ENCODE measurements around the gene GALNT14. TPM values are rescaled to one million over a fixed set of nuclear protein-coding genes. Genes with fewer than 3 reads are reported as not detected.

GALNT14 gene
- total RNA-seq, 3 donors from 2014 or later (not counting 1 experiment from before 2014, with no cell fraction given) = 0.68 TPM; not detected in 2

DNA sequence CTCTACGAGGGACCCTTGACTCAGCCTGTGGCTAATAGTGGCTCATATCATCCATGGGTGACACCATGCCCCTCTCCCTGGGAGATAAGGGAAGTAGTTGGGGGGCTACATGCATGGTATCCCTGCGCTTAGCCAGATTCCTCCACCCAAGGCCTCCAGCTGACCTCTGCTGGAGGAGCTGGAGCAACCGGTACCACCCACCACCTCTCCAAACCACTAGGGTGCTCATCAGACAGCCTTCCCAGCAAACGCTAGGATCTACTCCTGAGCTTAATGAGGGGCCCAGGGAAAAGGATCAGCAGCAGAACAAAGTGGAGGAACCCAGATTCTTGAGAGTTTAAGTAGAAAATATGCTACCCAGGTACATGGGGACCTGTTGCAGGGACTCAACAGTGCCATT lies 255.1 kb downstream of the GALNT14 start:
- intact Hi-C loops (cut with micrococcal nuclease) = no loop called here
- Histone ChIP-seq H3K4me3 (ENCODE audit: low read length) (no peak overlapping the region), H3K27me3 (ENCODE audit: control insufficient read depth, insufficient read depth, low read length) (no peaks in the 10 kb centered on the region), H3K27ac (ENCODE audit: low read length) (no peak overlapping the region), H3K9me3 (ENCODE audit: control insufficient read depth, insufficient read depth, low read length) (no peaks in the 10 kb centered on the region), H3K36me3 (ENCODE audit: control insufficient read depth, insufficient read depth, low read length) (no peaks in the 10 kb centered on the region), H3K4me1 (ENCODE audit: control insufficient read depth, insufficient read depth, low read length) (no peaks in the 10 kb centered on the region)
- Mint-ChIP-seq H3K4me3 (no peak overlapping the region), H3K27me3 (ENCODE audit: low read depth in 2 of 2) (peaks cover 15 to 23% of the 10 kb centered on the region in 2 donors), H3K4me1 (no peaks in the 10 kb centered on the region), H3K36me3 (no peaks in the 10 kb centered on the region), H3K9me3 (no peaks in the 10 kb centered on the region), H3K27ac (no peak overlapping the region)
- no peak for DNase-seq
- 98% methylated on average over 4 of the region's 4 CpGs for WGBS (ENCODE audit: insufficient coverage)
- TF ChIP-seq, protein P1, sequence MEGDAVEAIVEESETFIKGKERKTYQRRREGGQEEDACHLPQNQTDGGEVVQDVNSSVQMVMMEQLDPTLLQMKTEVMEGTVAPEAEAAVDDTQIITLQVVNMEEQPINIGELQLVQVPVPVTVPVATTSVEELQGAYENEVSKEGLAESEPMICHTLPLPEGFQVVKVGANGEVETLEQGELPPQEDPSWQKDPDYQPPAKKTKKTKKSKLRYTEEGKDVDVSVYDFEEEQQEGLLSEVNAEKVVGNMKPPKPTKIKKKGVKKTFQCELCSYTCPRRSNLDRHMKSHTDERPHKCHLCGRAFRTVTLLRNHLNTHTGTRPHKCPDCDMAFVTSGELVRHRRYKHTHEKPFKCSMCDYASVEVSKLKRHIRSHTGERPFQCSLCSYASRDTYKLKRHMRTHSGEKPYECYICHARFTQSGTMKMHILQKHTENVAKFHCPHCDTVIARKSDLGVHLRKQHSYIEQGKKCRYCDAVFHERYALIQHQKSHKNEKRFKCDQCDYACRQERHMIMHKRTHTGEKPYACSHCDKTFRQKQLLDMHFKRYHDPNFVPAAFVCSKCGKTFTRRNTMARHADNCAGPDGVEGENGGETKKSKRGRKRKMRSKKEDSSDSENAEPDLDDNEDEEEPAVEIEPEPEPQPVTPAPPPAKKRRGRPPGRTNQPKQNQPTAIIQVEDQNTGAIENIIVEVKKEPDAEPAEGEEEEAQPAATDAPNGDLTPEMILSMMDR (IDR thresholded peaks at IDR 0.05) = no peak
- no peak for ATAC-seq

DNA sequence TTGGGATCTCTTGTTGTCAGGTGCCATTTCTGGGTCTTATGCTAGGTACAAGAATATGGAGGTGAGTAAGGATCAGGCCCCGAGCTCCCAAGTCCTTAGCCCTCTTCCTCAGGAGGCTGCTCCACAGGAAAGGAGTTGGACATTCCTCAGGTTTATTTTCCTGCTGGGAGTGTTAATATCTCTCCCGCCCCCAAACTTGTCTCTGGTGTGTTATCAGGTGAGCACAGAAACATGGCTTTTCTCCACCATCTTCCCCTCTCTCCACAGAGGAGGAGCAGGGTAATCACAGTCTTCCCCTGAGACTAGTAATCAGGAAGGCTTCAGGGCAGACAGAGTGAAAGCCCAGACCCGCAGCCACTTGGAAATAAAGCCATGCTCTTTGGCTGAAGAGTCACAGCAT lies 257.7 kb downstream of the GALNT14 start:
- no peak overlapping the region for H3K27ac Mint-ChIP-seq
- Histone ChIP-seq H3K27ac (ENCODE audit: low read length) (no peak overlapping the region), H3K9me3 (ENCODE audit: control insufficient read depth, insufficient read depth, low read length) (no peaks in the 10 kb centered on the region), H3K4me1 (ENCODE audit: control insufficient read depth, insufficient read depth, low read length) (no peaks in the 10 kb centered on the region), H3K4me3 (ENCODE audit: low read length) (no peak overlapping the region), H3K27me3 (ENCODE audit: control insufficient read depth, insufficient read depth, low read length) (no peaks in the 10 kb centered on the region), H3K36me3 (ENCODE audit: control insufficient read depth, insufficient read depth, low read length) (no peaks in the 10 kb centered on the region)
- DNase-seq (no peak), ATAC-seq (no peak)
- H3K27me3 Mint-ChIP-seq (ENCODE audit: low read depth in 2 of 2) = peaks cover 21 to 44% of the 10 kb centered on the region in 2 donors
- H3K4me3 Mint-ChIP-seq = no peak overlapping the region
- H3K4me1 Mint-ChIP-seq = no peaks in the 10 kb centered on the region
- no peaks in the 10 kb centered on the region for H3K36me3 Mint-ChIP-seq
- WGBS (ENCODE audit: insufficient coverage) = 84% methylated on average over 3 of the region's 3 CpGs
- no peaks in the 10 kb centered on the region for H3K9me3 Mint-ChIP-seq
- intact Hi-C loops (cut with micrococcal nuclease) = no loop called here
- TF ChIP-seq, protein P1 (IDR thresholded peaks at IDR 0.05) = no peak

DNA sequence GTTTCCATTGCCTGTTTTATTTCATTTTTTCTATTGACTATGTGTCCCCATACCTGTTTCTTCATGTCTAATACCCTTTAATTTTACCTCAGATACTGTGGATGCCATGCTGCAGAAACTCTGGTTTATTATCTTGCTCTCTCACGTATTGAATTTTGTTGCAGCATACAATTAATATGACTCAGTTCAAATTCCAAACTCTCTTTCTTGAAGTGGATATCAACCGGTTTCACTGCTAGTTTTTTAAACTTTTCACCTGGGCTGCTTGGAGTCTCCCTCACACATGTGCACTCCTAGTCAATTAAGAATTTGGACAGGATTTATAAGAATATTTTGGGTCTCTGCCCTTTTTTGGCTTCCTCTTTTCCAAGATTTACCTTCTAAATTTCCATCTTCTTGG lies 260.4 kb downstream of the GALNT14 start:
- Mint-ChIP-seq H3K9me3 (no peaks in the 10 kb centered on the region), H3K27ac (no peak overlapping the region), H3K27me3 (ENCODE audit: low read depth in 2 of 2) (peaks cover 22 to 61% of the 10 kb centered on the region in 2 donors), H3K4me1 (no peaks in the 10 kb centered on the region), H3K4me3 (no peak overlapping the region), H3K36me3 (no peaks in the 10 kb centered on the region)
- DNase-seq (no peak), ATAC-seq (no peak)
- 90% methylated on average over 2 of the region's 2 CpGs for WGBS (ENCODE audit: insufficient coverage)
- Histone ChIP-seq H3K4me1 (ENCODE audit: control insufficient read depth, insufficient read depth, low read length) (no peaks in the 10 kb centered on the region), H3K9me3 (ENCODE audit: control insufficient read depth, insufficient read depth, low read length) (no peaks in the 10 kb centered on the region), H3K36me3 (ENCODE audit: control insufficient read depth, insufficient read depth, low read length) (no peaks in the 10 kb centered on the region), H3K4me3 (ENCODE audit: low read length) (no peak overlapping the region), H3K27me3 (ENCODE audit: control insufficient read depth, insufficient read depth, low read length) (no peaks in the 10 kb centered on the region), H3K27ac (ENCODE audit: low read length) (no peak overlapping the region)
- TF ChIP-seq, protein P1 (IDR thresholded peaks at IDR 0.05) = no peak
- intact Hi-C loops (cut with micrococcal nuclease) = no loop called here

DNA sequence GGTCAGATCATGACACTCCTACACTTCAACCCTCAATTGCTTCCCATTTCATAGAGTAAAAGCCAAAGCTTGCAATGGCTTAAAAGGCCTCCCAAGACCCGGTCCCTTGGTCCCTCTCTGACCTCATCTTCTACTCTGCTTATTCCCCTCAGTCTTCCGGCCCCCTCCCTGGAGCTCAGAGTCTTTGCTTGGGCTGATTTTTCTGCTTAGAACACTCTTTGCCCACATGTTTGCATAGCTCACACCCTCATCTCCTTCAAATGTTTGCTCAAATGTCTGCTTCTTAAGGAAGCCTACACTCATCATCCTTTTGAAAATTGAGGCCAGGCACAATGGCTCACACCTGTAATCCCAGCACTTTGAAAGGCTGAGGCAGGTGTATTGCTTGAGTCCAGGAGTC lies 265.4 kb downstream of the GALNT14 start:
- DNase-seq (no peak), ATAC-seq (no peak)
- Mint-ChIP-seq H3K4me3 (no peak overlapping the region), H3K4me1 (no peaks in the 10 kb centered on the region), H3K36me3 (no peaks in the 10 kb centered on the region), H3K27me3 (ENCODE audit: low read depth in 2 of 2) (peaks cover 6 to 35% of the 10 kb centered on the region in 2 donors), H3K9me3 (no peaks in the 10 kb centered on the region), H3K27ac (no peak overlapping the region)
- TF ChIP-seq, protein P1 (IDR thresholded peaks at IDR 0.05) = no peak
- WGBS (ENCODE audit: insufficient coverage) = 86% methylated on average over 2 of the region's 2 CpGs
- Histone ChIP-seq H3K27ac (ENCODE audit: low read length) (no peak overlapping the region), H3K9me3 (ENCODE audit: control insufficient read depth, insufficient read depth, low read length) (no peaks in the 10 kb centered on the region), H3K36me3 (ENCODE audit: control insufficient read depth, insufficient read depth, low read length) (no peaks in the 10 kb centered on the region), H3K4me3 (ENCODE audit: low read length) (no peak overlapping the region), H3K27me3 (ENCODE audit: control insufficient read depth, insufficient read depth, low read length) (no peaks in the 10 kb centered on the region), H3K4me1 (ENCODE audit: control insufficient read depth, insufficient read depth, low read length) (no peaks in the 10 kb centered on the region)
- intact Hi-C loops (cut with micrococcal nuclease) = no loop called here
